Activated T-cell treated with anti-CD3 and anti-CD28 coated beads for 4 hours (primary cell): Measurements from ENCODE around the gene TMEM17.

Experiments used
- DNase-seq: peaks from one replicate; pipeline ENCODE4 v3.0.0-alpha.2; 2020

Gene TMEM17

DNA sequence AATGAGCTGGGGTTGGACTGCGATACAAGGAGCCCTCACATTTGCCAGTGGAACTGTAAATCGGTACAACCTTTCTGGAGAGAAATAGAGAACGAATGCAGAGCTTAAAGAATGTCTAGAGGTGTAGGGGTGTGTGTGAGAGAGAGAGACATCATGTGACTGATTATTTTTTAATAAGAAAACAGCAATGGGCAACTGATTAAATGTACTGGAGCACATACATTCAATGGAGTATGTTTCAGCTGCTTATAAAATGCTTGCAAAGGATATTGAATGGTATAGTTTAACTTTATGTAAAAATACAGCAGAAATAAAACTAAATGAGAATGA, 391 bp upstream of the TMEM17 start:
- DNase-seq: no peak

DNA sequence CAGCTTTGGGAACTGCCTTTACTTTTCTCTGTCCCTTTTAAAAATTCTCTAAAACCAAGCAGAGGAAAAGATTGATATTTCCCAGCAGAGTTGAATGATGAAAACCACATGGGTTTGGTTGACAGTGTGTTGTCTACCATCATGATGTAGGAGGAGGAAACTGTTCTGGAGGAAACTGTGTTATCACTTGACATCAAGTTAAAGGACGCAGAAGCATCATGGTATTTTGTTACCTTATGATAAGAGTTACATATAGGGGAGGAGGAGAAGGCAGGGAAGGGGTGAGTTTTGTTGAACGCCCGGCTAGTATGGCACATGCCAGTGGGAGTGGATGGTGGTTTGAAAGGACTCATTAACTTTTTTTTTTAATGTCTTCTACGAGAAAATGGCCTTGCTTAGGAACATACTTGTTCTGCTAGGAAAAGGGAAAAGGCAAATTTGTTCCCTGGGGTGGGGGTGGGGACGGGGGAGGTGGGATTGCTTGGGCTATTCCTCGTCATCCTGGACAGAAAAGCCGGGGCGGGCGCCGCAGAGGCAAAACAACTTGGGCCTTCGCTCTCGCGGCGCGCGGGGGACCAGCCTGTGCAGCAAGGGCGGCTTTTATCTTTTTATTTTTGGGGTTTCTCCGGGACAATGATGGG, 766 bp downstream of the TMEM17 start:
- DNase-seq: no peak

DNA sequence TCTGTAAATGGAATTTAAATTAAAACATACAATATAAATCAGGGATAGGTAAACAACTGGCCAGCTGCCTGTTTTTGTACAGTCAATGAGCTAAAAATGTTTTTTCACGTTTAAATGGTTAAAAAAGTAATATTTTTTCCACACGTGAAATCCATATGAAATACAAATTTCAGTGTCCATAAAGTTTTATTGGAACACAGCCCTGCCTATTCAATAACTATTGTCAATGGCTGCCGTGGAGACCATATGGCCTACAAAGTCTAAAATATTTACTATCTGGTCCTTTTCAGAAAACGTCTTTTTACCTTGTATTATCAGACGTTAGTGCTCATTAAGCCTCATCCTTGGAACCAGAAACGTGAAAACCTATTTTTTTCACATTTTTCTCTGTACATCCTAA, 1.3 kb downstream of the TMEM17 start:
- no peak for DNase-seq

DNA sequence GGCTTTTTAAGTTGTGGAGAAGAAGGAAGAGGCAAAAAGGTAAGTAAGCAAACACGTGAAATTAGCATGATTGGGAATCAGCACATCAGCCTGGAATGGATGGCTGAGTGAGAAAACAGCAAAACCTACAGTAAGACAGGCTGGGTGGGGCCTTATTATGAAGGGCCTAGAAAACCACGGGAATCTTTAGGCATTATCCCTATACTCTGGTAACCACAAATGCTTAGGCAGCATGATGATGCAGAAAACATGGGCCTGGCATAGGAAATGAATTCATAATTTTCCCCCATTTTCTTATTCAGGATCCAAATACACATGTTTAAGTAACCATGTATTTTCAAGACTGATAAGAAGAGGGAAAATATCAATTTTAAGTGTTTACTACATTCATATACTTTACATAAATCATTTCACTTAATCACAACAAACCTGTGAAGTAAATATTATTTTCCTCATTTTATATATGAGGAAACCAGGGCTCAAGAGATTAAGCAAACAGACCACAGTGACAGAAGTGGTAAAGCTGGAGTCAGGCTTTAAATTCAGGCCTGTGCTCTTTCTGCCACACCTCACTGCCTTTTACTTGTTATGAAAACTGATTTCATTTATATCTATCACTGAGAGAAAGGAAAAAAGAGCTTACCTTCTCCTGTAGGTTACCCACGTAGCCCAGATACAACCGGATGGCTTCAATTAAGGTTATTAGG, 4.0 kb downstream of the TMEM17 start:
- DNase-seq: no peak

DNA sequence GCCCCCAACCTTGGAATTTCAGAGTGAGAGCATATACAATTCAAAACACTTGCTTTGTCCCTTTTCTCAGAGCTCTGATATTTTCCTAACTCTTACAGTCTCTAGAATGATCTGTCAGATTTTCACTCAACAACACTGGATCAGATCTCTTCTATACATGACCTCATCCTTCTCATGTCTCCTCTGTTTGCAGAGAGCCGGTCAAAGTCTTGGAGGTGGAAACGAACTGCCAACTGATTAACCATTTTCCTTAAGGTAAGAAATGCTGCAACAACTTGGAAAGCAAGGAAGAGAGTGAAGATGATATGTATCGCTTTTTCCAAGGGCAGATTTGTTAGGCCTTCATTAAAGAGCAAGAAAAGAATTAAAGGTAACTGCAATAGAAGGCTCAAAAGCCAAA, 4.9 kb downstream of the TMEM17 start:
- no peak for DNase-seq

DNA sequence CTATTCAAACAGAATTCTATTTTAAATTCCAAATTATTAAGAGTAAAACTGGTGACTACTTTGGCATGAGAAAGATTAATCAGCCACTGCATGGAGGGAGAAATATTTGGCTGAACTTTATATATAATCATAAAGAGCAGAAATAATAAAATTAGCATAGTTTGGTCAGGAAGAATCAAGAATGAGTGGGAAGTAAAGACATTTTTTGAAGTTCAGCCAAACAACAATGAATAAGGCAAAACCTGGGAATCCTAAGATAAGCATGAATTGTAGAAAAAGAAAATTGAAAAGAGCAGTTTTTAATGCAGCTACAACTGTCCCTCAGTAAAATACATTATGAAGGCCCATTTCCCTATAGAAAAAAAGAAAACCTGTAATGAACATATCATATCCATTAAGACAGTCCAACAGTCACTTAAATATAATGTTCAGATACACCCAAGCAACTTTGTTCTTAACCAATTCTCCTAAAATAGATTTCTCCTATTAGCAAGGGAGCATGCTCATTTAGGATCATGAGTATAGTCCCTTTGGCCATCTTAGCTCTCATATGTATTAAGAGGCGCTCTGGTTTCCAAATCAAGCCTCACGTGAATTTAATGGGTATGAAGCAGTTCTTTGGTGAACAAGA, 6.5 kb downstream of the TMEM17 start:
- no peak for DNase-seq

- no peak for DNase-seq
Observed at GRCh38 chr2:62498739-62499138, 7.3 kb downstream of the TMEM17 start.

GRCh38 chr2:62495761-62496160, 10.2 kb downstream of the TMEM17 start:
- no peak for DNase-seq

DNA sequence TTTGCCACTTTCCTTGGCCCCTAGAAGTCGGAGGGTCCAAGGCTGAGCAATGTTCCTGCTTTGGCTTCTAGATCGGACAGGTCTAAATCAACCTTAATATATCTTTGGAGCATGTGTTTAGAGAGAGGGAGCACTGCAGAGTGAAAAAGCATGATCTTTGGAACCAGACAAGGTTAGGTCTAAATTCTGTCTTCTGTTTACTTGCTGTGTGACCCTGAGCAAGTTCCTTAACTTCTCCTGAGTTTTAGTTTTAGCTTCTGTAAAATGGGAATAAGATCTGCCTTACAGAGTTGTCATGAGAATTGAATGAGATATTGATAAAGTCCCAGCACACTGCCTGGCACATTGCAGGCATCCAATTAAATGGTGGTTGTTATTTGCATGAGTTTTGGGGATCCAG, 13.9 kb downstream of the TMEM17 start:
- no peak for DNase-seq

- DNase-seq: no peak
Observed at GRCh38 chr2:62489702-62490101, 16.3 kb downstream of the TMEM17 start.

- no peak for DNase-seq
Observed at GRCh38 chr2:62489162-62489561, 16.8 kb downstream of the TMEM17 start.

GRCh38 chr2:62486439-62486765, 19.6 kb downstream of the TMEM17 start:
- no peak for DNase-seq

DNA sequence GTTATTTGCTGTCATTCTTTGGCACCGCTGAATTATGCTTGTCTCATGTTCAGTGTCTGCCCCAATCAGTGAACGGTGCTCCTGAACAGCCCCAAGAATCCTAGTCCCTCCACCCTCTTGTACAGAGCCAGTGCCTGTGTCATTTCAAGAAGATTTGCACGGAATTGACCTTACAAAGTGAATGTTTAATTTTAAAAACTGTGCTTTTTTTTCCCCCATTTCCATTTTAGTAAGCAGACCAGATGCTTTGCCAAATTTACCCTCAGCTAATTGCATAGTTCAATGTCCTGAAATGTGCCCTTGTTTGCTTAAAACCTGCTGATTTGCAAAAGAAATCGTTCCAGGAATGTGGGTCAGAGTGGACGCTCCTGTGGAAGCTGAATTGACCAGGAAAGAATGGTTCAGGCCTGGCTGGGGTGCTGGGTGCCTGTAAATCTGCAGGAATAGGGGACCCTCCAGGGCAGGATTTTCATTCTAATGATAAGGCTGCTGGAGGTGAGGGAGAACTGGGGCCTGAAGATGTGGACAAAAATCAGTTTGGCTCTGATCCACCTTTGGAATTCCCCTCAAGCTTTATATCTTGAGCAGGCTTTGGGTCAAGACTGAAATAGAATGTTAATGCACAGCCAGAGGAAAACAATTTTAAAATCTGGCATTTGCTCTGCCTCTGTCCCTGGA, 20.1 kb downstream of the TMEM17 start:
- no peak for DNase-seq

DNA sequence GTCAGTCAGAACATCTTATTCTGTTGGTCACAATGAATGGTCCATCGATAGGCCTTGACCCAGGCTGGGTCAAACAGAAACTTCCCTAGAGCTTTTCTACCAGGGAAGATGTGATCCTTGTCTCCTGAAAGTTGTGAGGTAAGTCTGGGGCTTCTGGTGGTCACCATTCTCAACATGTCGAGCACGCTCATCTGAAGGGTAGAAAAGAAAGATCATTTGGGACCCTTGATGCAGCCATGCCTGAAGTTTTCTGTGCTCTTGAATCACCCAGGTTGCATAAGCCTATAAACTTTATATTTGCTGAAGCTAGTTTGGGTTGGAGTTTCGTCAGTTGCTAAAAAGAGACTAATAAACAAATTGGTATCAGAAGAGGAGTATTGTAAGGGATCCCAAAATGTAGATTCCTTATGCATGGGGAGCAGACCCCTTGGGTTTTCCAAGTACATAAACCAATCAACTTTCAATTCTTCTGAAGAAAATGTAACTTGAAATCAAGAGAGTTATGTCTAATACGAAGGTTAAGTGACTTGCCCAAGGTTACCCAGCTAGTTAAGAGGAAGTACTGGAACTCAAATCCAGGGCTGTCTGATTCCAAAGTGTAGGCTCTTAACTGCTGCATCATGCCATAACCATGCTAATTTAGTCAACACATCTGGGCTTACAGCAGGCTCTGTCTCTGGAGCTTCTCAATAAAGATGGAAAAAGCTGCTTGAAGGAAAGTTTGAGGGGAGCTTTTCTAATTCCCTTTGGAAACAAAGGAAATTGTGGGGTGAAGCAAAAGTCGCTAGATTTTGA, 23.2 kb downstream of the TMEM17 start:
- no peak for DNase-seq

GRCh38 chr2:62479917-62480316, 26.1 kb downstream of the TMEM17 start:
- no peak for DNase-seq

DNA sequence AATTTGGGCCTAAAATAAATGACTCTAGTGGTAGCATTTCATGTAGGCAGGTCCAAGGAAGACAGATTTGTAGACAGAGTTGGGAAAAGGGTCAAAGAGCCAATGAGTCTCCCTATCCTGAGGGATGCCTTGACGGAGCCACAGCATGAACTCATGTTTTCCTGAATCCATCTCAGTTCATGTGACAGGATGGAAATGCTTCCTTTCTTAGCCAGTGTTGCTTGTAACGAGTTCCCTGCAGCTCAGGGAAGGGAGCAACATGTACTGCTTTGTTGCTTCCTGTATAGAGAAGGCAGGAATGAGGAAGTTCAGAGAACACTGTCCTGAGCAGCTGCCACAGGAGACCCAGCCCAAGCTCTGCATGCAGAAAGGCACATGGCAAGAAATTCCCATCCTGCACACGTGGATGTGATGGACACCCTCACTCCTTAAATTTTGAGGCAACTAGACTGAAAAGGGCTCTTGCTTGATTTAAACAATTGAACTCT, 27.9 kb downstream of the TMEM17 start:
- DNase-seq: no peak

- no peak for DNase-seq
Observed at GRCh38 chr2:62477573-62477972, 28.4 kb downstream of the TMEM17 start.

DNA sequence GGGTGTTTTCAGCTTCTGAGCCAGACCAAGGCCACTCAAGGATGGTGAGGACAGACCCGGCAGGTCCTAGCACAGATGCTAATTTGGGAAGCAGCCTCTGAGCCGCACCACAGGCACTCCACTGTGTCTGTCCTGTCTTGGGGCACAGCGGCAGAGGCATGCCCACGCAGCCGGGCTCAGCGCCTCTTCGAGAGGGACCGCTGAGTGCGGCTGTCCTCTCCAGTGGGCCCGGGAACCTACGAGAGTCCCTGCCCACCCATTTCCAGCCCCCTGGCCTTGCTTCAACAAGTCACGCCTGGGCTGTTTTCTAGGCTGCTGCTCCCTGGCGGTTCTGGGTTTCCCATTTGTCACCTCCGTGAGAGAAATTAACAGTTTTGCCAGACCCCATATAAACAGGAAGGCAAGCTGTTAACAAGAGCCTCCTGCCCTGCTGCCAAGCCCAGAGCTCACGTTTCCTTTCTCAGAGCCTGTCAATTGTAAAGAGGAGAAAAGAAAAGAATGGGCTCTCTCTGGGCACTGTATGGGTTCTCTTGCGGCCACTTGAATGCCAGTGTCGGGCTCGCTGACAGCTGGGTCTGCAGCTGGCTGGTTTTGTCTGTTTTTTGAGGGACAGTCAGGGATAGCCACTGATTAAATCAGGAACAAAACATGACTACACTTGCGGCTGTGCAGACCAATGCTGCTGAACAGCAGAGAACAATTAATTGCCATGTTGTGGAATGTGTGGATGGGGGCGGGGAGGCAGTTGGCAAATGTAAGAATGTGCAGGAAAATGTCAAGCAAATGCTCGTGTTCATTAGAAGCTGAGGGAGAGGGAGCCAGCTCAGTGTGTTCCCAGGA, 30.6 kb downstream of the TMEM17 start:
- DNase-seq: no peak

DNA sequence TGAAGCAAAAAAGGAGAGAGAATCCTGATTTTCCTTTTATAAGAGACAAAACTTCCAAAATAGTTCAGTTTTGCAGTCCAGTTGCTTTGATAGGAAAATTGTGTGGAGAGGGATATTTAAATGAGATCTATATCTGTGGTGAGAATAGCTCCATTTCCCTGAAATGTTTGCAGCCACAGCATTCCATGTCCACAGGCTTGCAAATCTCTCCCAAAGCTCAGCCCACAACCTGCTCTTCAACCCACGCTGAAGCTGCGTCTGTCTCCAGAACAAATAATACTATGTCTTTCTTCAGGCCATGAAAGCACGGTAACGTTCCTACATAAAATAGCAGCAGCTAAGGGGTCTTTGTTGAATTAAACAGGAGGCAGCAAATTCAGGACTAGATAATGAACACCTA, 31.8 kb downstream of the TMEM17 start:
- no peak for DNase-seq

DNA sequence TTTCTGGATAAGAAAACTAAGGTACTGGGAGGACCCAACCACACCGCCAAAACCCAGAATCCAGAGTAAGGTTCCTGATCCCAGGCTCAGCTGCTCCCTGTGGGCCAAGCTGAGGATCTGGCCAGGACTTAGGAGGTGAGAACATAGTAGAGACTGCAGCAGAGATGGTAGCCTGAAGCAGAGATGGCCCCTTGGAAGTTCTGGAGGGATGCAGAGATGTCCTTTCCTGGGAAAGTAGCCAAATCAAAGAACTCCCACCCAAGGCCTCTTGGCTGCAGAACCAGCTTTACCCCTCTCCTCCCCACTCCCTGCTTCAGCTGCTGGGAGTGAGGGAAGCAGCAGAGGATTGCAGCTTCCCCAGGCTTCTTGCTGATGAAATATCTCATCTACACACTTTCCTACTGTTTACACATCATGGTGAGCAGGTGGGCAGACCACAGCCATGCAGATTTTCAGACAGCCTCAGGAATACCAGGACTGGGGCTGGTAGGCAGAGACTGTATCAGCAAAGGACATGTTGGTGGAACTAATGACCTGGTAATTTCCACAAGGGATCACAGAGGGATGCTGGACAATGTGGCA, 32.7 kb downstream of the TMEM17 start:
- DNase-seq: no peak

GRCh38 chr2:62472312-62472711, 33.7 kb downstream of the TMEM17 start:
- no peak for DNase-seq

GRCh38 chr2:62471816-62472215, 34.2 kb downstream of the TMEM17 start:
- no peak for DNase-seq
